HG02938 (cell line): ENCODE data around the gene COMMD10.

Experiments used
- ATAC-seq: cut with Tn5 transposase; IDR thresholded peaks from one replicate; pipeline ENCODE4 v1.9.1; 2021; ENCODE audit warnings: mild to moderate bottlenecking, moderate library complexity; ENCODE audit not compliant: unreplicated experiment

The COMMD10 gene

GRCh38 chr5:116209166-116209565 is 124.3 kb downstream of the COMMD10 start:
- ATAC-seq: no peak

DNA sequence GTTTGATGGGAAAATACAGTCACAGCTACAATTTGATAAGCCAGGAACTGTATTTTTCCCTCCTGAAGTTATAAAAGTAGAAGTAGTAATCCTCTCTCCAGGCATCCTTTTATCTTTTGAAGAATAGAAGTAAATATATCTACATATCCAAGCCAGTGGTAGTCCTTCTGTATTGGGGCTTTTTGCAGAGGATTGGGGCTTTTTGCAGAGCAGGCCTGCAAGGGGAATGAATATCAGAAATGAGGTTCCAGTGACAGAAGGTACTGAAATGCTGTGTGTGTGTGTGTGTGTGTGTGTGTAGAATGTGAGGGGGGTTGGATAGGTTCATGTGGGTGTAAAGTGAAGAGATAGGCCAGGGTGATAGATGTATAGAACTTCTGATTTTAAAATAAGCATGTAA is 127.4 kb downstream of the COMMD10 start:
- no peak for ATAC-seq

GRCh38 chr5:116216246-116216645 is 131.4 kb downstream of the COMMD10 start:
- no peak for ATAC-seq

DNA sequence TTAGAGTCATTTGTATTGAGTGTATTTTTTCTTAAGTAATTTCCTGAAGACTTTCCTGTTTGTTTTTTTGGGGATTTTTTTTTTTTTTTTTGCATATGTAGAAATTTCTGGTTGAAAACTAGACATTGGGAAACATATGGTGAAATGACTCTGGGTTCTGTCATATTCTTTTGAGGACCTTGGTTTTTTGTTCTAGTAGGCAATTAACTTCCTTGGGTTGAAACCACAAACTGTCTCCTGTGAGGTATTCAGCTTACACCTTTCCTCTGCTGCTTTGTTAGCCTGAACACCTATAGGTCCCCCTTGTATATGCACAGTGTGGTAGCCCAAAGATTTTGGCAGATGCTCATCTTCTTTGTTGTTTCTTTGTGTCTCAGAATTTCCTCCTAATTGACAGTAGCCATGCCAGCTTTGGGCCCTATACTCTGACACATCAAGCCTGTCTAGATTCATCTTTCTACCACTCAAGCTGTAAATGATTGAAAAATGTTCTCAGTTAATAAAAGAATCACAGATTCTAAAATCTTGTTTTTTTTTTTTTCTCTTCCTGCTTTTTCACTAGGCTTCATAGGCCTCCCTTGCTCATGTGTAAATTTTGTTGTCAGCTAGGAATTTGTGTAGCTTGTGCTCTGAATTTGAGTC is 140.6 kb downstream of the COMMD10 start:
- no peak for ATAC-seq

DNA sequence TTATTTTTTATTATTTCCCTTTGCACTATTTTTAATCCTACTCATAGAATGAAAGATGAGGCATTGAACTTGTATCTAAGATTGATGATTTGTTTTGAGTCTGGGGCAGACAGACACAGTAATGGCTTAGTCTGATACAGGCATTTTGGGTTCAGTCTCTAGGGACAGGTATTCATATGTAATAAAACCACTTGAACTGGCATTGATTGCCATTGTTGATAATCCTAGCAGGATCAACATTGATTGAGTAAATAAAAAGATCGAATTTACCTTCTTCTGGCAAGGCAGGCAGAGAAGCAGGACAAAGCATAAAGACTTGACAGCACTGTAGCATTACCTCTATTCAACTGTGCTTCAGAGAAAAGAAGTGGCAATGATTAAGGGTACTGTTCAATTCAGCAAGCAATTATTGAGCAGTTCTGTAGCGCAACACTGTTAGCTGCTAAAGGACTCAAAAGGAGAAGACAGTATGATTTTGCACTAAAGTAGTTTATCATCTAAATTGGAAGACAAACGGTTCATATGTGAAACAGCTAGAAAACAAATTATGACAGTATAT is 144.4 kb downstream of the COMMD10 start:
- ATAC-seq: no peak

GRCh38 chr5:116231288-116231687 is 146.5 kb downstream of the COMMD10 start:
- ATAC-seq: no peak

- no peak for ATAC-seq
Measured at GRCh38 chr5:116234681-116235080, 149.9 kb downstream of the COMMD10 start.

DNA sequence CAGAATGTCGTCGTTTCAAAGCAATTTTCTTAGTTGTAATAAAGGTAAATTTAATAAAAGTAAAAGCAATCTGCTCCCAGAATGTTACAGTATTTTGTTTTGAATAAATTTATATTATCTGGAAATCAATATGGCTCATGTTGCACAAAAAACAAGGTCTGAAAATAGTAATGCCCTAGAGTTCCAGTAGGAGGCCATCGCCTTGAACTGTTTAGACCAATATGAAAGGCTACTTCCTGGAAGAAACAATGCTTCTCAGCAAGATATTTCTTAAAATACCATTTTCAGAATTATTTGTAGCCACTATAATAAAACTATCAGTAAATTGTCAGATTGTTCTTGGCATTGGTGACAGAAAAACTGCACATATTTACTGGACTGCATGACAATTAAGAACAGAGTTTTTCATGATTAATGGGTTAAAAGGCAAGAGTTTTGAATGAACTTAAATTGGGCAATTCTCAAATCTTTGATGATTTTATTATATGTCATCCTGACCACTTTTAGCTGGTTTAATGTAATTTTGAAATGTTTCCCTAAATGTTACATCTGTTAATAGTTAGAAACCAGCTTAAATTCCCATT is 153.2 kb downstream of the COMMD10 start:
- ATAC-seq: no peak

DNA sequence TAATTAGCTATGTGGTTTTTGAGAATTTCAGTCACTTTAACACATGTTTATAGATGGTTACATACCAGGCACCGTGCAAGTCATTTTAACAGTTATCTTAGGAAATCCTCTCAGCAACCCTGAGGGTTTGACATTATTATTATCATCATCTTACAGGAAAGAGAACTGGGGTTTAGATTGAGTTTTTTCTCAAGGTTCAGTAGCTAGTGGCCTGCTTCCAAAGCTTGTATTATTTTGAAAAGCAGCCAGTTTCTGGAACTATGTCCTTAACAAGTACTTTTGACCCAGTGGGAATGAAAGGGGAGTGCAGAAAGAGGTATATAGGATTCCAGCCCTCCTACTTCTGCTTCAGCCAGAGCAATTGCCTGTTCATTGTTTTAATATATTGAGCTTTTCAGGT is 157.5 kb downstream of the COMMD10 start:
- ATAC-seq: no peak

- ATAC-seq: no peak
Measured at GRCh38 chr5:116248432-116248831, 163.6 kb downstream of the COMMD10 start.

DNA sequence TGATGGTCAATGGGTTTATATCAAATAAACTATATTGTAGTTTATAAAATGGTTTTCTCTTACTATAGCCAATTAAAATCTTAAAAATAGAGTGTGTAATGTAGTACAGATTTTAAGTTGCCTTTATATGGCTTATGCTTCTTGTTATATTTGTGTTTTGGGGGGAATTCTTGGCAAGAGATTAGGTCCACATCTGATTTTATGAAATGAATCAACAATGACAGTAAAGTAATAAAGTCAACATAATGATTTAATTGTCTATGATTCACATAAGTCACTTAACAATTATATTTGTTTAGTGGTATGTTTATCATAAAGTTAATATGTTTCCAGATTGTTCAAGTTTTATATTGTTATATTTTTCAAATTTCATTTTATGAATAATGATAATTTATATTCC is 164.8 kb downstream of the COMMD10 start:
- ATAC-seq: no peak

DNA sequence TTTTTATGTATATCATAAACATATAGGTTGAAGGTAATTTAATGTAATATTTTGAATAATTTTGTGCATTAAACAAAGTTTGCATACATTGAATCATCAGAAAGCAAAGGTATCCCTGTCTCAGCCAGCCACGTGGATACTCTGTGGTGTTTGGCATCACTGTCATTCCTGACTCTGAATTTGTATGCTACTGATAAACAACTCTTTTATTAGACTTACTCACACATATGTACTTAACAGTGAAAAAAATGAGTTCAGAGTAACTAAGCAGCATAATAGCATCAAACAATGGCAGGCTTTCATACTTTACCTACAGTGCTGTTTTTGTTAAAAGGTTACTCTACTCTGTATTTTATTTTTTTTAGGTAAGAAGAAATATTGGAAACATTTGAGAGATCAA is 171.9 kb downstream of the COMMD10 start:
- no peak for ATAC-seq

DNA sequence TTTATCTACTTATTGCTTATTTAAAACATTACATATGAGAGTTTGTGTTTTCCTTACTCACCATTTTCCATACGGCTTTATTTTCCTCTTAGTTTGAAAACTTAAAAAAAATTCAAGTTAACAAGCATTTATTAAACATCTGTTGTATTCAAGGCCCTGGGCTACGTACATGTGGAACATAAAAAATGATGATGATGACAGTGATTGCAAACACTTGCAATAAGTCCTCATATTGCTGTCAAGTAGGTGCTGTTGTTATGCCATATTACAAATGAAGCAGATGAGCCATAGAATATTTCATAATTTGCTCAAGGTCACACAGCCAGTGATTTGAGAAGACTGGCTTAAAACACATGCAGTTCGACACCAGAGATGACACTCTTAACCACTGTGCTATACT is 180.6 kb downstream of the COMMD10 start:
- ATAC-seq: no peak

- no peak for ATAC-seq
Measured at GRCh38 chr5:116271446-116272025, 186.7 kb downstream of the COMMD10 start.

DNA sequence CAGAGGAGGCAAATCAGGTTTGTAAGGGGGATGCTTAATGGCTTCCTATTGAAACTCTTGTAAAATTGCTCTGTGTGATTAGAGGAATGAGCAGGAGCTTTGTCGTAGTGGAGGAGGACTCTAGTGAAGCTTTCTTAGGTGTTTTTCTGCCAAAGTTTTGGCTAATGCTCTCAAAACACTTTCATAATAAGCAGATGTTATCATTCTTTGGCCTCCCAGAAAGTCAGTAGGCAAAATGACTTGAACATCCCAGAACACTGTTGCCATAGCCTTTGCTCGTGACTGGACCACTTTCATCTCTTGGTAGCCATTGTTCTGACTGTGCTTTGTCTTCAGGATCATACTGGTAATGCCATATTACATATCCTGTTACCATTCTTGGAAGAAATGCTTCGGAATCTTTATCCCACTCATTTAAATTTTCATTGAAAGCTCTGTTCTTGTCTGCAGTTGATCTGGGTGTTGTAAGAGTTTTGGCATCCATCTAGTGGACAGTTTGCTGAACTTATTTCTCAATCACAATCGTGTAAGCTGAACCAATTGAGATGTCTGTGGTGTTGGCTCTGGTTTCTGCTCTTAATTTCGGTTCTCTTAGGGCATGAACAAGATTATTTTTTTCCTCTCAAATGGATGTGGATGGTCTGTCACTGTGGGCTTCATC is 187.6 kb downstream of the COMMD10 start:
- ATAC-seq: no peak

GRCh38 chr5:116273448-116274242 is 188.8 kb downstream of the COMMD10 start:
- ATAC-seq: peak; percentile 100

GRCh38 chr5:116274251-116274650 is 189.4 kb downstream of the COMMD10 start:
- no peak for ATAC-seq

DNA sequence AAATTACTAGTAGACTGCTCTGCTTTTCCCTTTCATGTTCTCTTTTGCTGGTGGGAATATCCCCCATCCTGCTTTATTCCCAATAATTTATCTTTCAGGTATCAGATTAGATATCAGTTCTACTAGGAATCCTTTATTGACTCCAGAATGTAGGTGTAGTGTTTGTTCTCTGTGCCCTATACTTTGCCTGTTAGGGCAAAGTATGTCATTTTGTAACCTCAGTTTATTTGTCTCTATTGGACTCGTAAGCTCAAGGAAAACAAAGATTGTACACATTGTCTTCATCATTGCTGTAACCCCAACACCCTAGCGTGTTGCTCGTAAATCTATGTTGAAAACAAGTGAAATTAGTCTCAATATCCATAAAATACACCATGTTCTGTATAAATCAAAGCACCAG is 190.5 kb downstream of the COMMD10 start:
- no peak for ATAC-seq

GRCh38 chr5:116276952-116277351 is 192.1 kb downstream of the COMMD10 start:
- no peak for ATAC-seq

DNA sequence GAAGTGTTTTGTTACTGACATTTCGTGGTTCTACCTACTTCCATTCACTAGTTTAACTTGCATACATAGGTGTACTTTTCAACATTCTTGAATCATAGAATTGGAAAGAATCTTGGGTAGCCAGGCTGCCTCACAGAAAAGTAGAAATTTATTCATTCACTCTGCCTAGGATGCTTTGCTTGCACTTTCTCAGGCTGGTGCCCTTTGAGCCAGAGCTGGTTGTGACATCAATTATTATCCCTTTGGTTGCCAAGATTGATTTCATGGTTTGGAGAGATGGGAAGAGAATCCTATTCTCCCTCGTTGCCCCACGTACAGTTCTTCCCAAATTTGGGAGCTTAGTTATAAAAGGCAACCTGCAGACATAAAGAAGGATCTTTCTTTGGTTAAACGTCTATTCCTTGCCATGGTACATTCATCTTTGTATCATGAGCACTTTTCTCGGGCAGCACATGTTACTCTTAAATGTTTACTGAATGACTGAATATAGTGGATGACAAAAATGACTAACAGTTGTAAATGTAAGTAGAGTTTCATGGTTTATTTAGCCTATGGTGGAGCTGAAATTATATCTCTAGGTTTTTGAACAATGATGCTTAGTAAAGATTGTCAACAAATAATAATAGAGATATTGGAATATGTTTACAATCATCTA is 195.5 kb downstream of the COMMD10 start:
- ATAC-seq: no peak
